ENCODE results near the gene C17orf113.

- TF ChIP-seq POLR2A (IDR thresholded peaks at IDR 0.05): no peak
- TF ChIP-seq CTCF (IDR thresholded peaks at IDR 0.05 in 8 of 11, conservative IDR thresholded peaks at IDR 0.05 in 3 of 11): no peak
- TF ChIP-seq POLR2AphosphoS5 (IDR thresholded peaks at IDR 0.05): peak in 1 of 3 donors; percentile 18
These were observed 22.2 kb downstream of the C17orf113 start for GRCh38 chr17:42027961-42028790.

Measured in spleen (tissue), 7 donors.